SK-N-SH (cell line): ENCODE results near the gene CRYGC. TPM values are rescaled to one million over a fixed set of nuclear protein-coding genes. Genes with fewer than 3 reads are reported as not detected.
"Not testable (repeated sequence)": the region's sequence is repeated elsewhere in the genome, so short reads cannot be mapped to it uniquely, and the experiment has no call there.

Experiments
- CTCF ChIA-PET: fragments of 300-600, 350-600 bp; formaldehyde crosslinking; extraction: SDS; loops from one replicate; lab custom pipeline; 2021; lab: Yijun Ruan, JAX
- POLR2A ChIA-PET: fragments of 350-600 bp; sonication (Branson Sonifier 250); formaldehyde crosslinking; extraction: SDS; loops from one replicate; lab custom pipeline; 2020; ENCODE audit warnings: antibody characterized with exemption, inconsistent platforms; lab: Yijun Ruan, JAX
- DNase-seq: peaks from one replicate; pipeline ENCODE4 v3.0.0; 2012
- H2AFZ ChIP-seq: fragments of 200-600 bp; sonication (generic); 2 replicates; pipeline ENCODE4 v1.8.1; 2016; ENCODE audit warnings: antibody characterized with exemption, mild to moderate bottlenecking, low read depth
- H3F3A ChIP-seq: fragments of 200-600 bp; sonication (generic); replicated peaks from 2 replicates; pipeline ENCODE3; 2016; ENCODE audit warnings: antibody characterized with exemption, mild to moderate bottlenecking; ENCODE audit not compliant: insufficient read depth
- H3K27ac ChIP-seq, 2 experiments: fragments of 200-500 bp in 1 of 2; fragments of 200-600 bp in 1 of 2; sonication (Bioruptor generic) in 1 of 2; sonication (generic), shearing (Covaris generic) in 1 of 2; 2 replicates each; pipeline versions ENCODE4 v1.5.1 to v1.6.1; 2014 to 2016; ENCODE audit warnings: low read depth in 2 of 2, inconsistent platforms in 1 of 2, low read length in 1 of 2, mild to moderate bottlenecking in 1 of 2, mixed read lengths in 1 of 2
- H3K27me3 ChIP-seq: fragments of 200-600 bp; sonication (generic), shearing (Covaris generic); 2 replicates; pipeline ENCODE4 v1.6.1; 2016; ENCODE audit warnings: mixed run types; ENCODE audit not compliant: insufficient read depth
- H3K36me3 ChIP-seq, 2 experiments: fragments of 200-500 bp in 1 of 2; fragments of 200-600 bp in 1 of 2; sonication (Bioruptor generic) in 1 of 2; sonication (generic) in 1 of 2; replicated peaks in 1 of 2; 2 replicates each; pipeline versions ENCODE3 to v1.5.1; 2014 to 2016; ENCODE audit warnings: low read length in 1 of 2, mild to moderate bottlenecking in 1 of 2; ENCODE audit not compliant: insufficient read depth in 2 of 2, control insufficient read depth in 1 of 2
- H3K4me1 ChIP-seq, 2 experiments: fragments of 200-500 bp in 1 of 2; fragments of 200-600 bp in 1 of 2; sonication (Bioruptor generic) in 1 of 2; sonication (generic), shearing (Covaris generic) in 1 of 2; 2 replicates each; pipeline versions ENCODE4 v1.5.1 to v1.6.1; 2014 to 2016; ENCODE audit warnings: low read depth in 1 of 2, low read length in 1 of 2, mixed run types in 1 of 2; ENCODE audit not compliant: insufficient read depth in 2 of 2, control insufficient read depth in 1 of 2
- H3K4me2 ChIP-seq: fragments of 200-600 bp; sonication (generic), shearing (Covaris generic); 2 replicates; pipeline ENCODE4 v1.6.1; 2017; ENCODE audit warnings: mixed run types
- H3K4me3 ChIP-seq, 2 experiments: fragments of 200-500 bp in 1 of 2; fragments of 200-600 bp in 1 of 2; sonication (Bioruptor generic) in 1 of 2; sonication (generic), shearing (Covaris generic) in 1 of 2; 2 replicates each; pipeline versions ENCODE4 v1.5.1 to v1.8.1; 2014 to 2016; ENCODE audit warnings: low read depth in 2 of 2, inconsistent platforms in 1 of 2, low read length in 1 of 2, mild to moderate bottlenecking in 1 of 2, mixed read lengths in 1 of 2, moderate library complexity in 1 of 2
- H3K79me2 ChIP-seq: fragments of 200-600 bp; sonication (generic); 2 replicates; pipeline ENCODE4 v1.8.1; 2017; ENCODE audit warnings: mild to moderate bottlenecking; ENCODE audit not compliant: insufficient read depth
- H3K9ac ChIP-seq: fragments of 200-600 bp; sonication (generic); 2 replicates; pipeline ENCODE4 v1.6.1; 2017; ENCODE audit warnings: mixed run types
- H3K9me2 ChIP-seq: fragments of 200-600 bp; sonication (generic); 2 replicates; pipeline ENCODE4 v1.6.1; 2017; ENCODE audit warnings: mixed run types
- H3K9me3 ChIP-seq: fragments of 200-600 bp; sonication (generic); 2 replicates; pipeline ENCODE4 v1.6.1; 2017; ENCODE audit warnings: mixed run types, mild to moderate bottlenecking, moderate library complexity
- H4K20me1 ChIP-seq: fragments of 200-600 bp; sonication (generic); 2 replicates; pipeline ENCODE4 v1.6.1; 2017; ENCODE audit warnings: mild to moderate bottlenecking, mixed run types; ENCODE audit not compliant: insufficient read depth
- EP300 ChIP-seq, 2 experiments: IDR thresholded peaks; 2 replicates each; pipeline versions ENCODE4 v1.4.0 to v1.6.1; 2012; ENCODE audit warnings: borderline replicate concordance in 1 of 2, low read depth in 1 of 2, low read length in 1 of 2
- EZH2phosphoT487 ChIP-seq: fragments of 200-600 bp; sonication (generic); IDR thresholded peaks from 2 replicates; pipeline ENCODE4 v1.6.1; 2017; ENCODE audit warnings: low read depth, mixed run types, mild to moderate bottlenecking, antibody characterized with exemption, moderate library complexity, borderline replicate concordance
- FOXM1 ChIP-seq: IDR thresholded peaks from 2 replicates; pipeline ENCODE4 v1.4.0; 2012; ENCODE audit warnings: low read depth, mild to moderate bottlenecking
- GATA2 ChIP-seq: sonication (generic); formaldehyde crosslinking; IDR thresholded peaks from 2 replicates; pipeline ENCODE4 v1.5.0; 2020; ENCODE audit warnings: mild to moderate bottlenecking, missing genetic modification reagents
- JUND ChIP-seq: IDR thresholded peaks from 2 replicates; pipeline ENCODE4 v1.4.0; 2012
- MXI1 ChIP-seq: IDR thresholded peaks from 2 replicates; pipeline ENCODE4 v1.6.1; 2012; ENCODE audit warnings: mild to moderate bottlenecking, low read depth, low read length, improper control_type of control experiment
- NFIC ChIP-seq: IDR thresholded peaks from 2 replicates; pipeline ENCODE4 v1.4.0; 2012; ENCODE audit warnings: borderline replicate concordance
- RAD21 ChIP-seq: IDR thresholded peaks from 2 replicates; pipeline ENCODE4 v1.6.1; 2012; ENCODE audit warnings: mild to moderate bottlenecking, low read length
- RFX5 ChIP-seq: IDR thresholded peaks from 2 replicates; pipeline ENCODE4 v1.6.1; 2012; ENCODE audit warnings: mild to moderate bottlenecking, improper control_type of control experiment, low read length
- RXRA ChIP-seq: IDR thresholded peaks from 2 replicates; pipeline ENCODE4 v1.4.0; 2012; ENCODE audit warnings: low read depth, mild to moderate bottlenecking, borderline replicate concordance
- SIN3A ChIP-seq: IDR thresholded peaks from 2 replicates; pipeline ENCODE4 v1.6.1; 2012; ENCODE audit warnings: low read depth, mild to moderate bottlenecking, low read length, moderate library complexity, borderline replicate concordance
- SMC3 ChIP-seq: IDR thresholded peaks from 2 replicates; pipeline ENCODE4 v1.6.1; 2012; ENCODE audit warnings: low read depth, low read length, improper control_type of control experiment
- TAF1 ChIP-seq: IDR thresholded peaks from 2 replicates; pipeline ENCODE4 v1.6.1; 2012; ENCODE audit warnings: low read depth, mild to moderate bottlenecking, low read length, moderate library complexity, borderline replicate concordance
- YY1 ChIP-seq: IDR thresholded peaks from 2 replicates; pipeline ENCODE4 v1.4.0; 2012; ENCODE audit warnings: low read depth, mild to moderate bottlenecking
- ZBTB33 ChIP-seq: IDR thresholded peaks from 2 replicates; pipeline ENCODE4 v1.4.0; 2012; ENCODE audit warnings: low read depth, borderline replicate concordance
- WGBS: methylation state at CpG from one replicate; pipeline ENCODE4 v1.1.6; 2017; ENCODE audit warnings: low lambda C conversion rate; 5-methylcytosine and 5-hydroxymethylcytosine counted together
- polyA plus RNA-seq, 3 experiments: library from polyadenylated mRNA; depleted of rRNA; stranded (reverse); fragments of >200 nt; gene quantifications; 2 replicates each; pipeline ENCODE4 v1.2.3, GENCODE V29; 2012
- TF ChIP-seq, protein P1 (sequence below): IDR thresholded peaks from 2 replicates; pipeline ENCODE4 v1.4.0; 2012; ENCODE audit warnings: low read depth, borderline replicate concordance
- TF ChIP-seq, protein P2 (sequence below): fragments of 150-350 bp; IDR thresholded peaks from 2 replicates; pipeline ENCODE4 v1.6.1; 2017; ENCODE audit warnings: antibody characterized with exemption, low read length, low read depth, borderline replicate concordance
- TF ChIP-seq, protein P3 (sequence below): IDR thresholded peaks from 2 replicates; pipeline ENCODE4; 2012

CRYGC gene
- polyA plus RNA-seq, 1 of the 3 experiments (the other 2 are of a cell fraction): 0.31 TPM

DNA sequence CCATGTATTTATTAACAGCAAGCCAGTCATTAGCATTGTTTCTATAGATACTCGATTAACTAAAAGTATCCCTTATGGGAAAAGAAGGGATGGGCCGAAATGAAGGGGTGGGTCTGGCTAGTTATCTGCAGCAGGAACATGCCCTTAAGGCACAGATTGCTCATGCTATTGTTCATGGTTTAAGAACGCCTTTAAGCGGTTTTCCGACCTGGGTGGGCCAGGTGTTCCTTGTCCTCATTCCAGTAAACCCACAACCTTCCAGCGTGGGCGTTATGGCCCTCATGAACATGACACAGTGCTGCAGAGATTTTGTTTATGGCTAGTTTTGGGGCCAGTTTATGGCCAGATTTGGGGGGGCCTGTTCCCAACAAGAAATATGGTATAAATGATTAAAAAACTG lies 8.7 kb upstream of the CRYGC start:
- H3K9ac ChIP-seq, H3K27ac ChIP-seq, H3F3A ChIP-seq, H3K4me2 ChIP-seq, H3K27me3 ChIP-seq, H3K9me3 ChIP-seq, POLR2A ChIA-PET, H3K36me3 ChIP-seq, H3K79me2 ChIP-seq, H2AFZ ChIP-seq, H3K9me2 ChIP-seq, H4K20me1 ChIP-seq, H3K4me3 ChIP-seq, DNase-seq: not testable (repeated sequence)
- 90% methylated on average over 7 of the region's 7 CpGs for WGBS
- peaks cover 6 to 15% of the 10 kb centered on the region in 2 experiments; a peak in 3 of 4 replicates for H3K4me1 ChIP-seq
- CTCF ChIA-PET: interaction anchor here (2.1 to 2.2 kb wide), 2 partner anchors 37 kb away, joined by 7 to 10 read pairs; no protein-coding TSS in a partner anchor

- H3K4me1 ChIP-seq: peaks cover 0 to 8% of the 10 kb centered on the region in 2 experiments; a peak in 1 of 4 replicates
- H3K9me3 ChIP-seq: no peaks in the 10 kb centered on the region
- no peaks in the 10 kb centered on the region for H3F3A ChIP-seq
- ChIA-PET CTCF (interaction anchor here (1.7 to 2.2 kb wide), 3 partner anchors 35 to 118 kb away, joined by 7 to 10 read pairs (median 9); partner anchors contain the start of gene IDH1), POLR2A (no interaction called here)
- no peak overlapping the region for H3K4me3 ChIP-seq
- WGBS: 88% methylated on average over 2 of the region's 2 CpGs
- DNase-seq: no peak
- no peak overlapping the region for H3K4me2 ChIP-seq
- H3K79me2 ChIP-seq: no peaks in the 10 kb centered on the region
- H2AFZ ChIP-seq: no peak overlapping the region
- H3K9ac ChIP-seq: no peak overlapping the region
- no peaks in the 10 kb centered on the region for H3K9me2 ChIP-seq
- H3K27me3 ChIP-seq: no peaks in the 10 kb centered on the region
- no peaks in the 10 kb centered on the region for H4K20me1 ChIP-seq
- no peaks in the 10 kb centered on the region for H3K36me3 ChIP-seq
- H3K27ac ChIP-seq: no peak overlapping the region
- TF ChIP-seq, protein P1, sequence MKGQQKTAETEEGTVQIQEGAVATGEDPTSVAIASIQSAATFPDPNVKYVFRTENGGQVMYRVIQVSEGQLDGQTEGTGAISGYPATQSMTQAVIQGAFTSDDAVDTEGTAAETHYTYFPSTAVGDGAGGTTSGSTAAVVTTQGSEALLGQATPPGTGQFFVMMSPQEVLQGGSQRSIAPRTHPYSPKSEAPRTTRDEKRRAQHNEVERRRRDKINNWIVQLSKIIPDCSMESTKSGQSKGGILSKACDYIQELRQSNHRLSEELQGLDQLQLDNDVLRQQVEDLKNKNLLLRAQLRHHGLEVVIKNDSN: no peak
- TF ChIP-seq EP300 (IDR thresholded peaks at IDR 0.05; ENCODE audit: borderline replicate concordance in 1 of 2, low read depth in 1 of 2, low read length in 1 of 2): no peak
- TF ChIP-seq FOXM1: no peak
- TF ChIP-seq ZBTB33: no peak
- TF ChIP-seq, protein P2, sequence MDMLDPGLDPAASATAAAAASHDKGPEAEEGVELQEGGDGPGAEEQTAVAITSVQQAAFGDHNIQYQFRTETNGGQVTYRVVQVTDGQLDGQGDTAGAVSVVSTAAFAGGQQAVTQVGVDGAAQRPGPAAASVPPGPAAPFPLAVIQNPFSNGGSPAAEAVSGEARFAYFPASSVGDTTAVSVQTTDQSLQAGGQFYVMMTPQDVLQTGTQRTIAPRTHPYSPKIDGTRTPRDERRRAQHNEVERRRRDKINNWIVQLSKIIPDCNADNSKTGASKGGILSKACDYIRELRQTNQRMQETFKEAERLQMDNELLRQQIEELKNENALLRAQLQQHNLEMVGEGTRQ: no peak
- no peak for TF ChIP-seq SMC3
- TF ChIP-seq MXI1: no peak
- TF ChIP-seq NFIC: no peak
- TF ChIP-seq GATA2 (CRISPR knock-in tag): no peak
- TF ChIP-seq SIN3A: no peak
- no peak for TF ChIP-seq YY1
- TF ChIP-seq RFX5: no peak
- no peak for TF ChIP-seq RAD21
- TF ChIP-seq, protein P3, sequence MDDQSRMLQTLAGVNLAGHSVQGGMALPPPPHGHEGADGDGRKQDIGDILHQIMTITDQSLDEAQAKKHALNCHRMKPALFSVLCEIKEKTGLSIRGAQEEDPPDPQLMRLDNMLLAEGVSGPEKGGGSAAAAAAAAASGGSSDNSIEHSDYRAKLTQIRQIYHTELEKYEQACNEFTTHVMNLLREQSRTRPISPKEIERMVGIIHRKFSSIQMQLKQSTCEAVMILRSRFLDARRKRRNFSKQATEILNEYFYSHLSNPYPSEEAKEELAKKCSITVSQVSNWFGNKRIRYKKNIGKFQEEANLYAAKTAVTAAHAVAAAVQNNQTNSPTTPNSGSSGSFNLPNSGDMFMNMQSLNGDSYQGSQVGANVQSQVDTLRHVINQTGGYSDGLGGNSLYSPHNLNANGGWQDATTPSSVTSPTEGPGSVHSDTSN: no peak
- no peak for TF ChIP-seq EZH2phosphoT487
- no peak for TF ChIP-seq JUND
- TF ChIP-seq RXRA: no peak
- no peak for TF ChIP-seq TAF1
These were observed 7.1 kb upstream of the CRYGC start for GRCh38 chr2:208136716-208137094.
